ENCODE data around the gene SLC2A3. TPM values are rescaled to one million over a fixed set of nuclear protein-coding genes. Genes with fewer than 3 reads are reported as not detected.
"Not testable (repeated sequence)": the region's sequence is repeated elsewhere in the genome, so short reads cannot be mapped to it uniquely, and the experiment has no call there.

SLC2A3 gene
- polyA plus RNA-seq (2013, experiment 1 of 2): 103 TPM
- polyA plus RNA-seq (2013, experiment 2 of 2): 104 TPM

- no peak within 1 kb of the TSS for H3K23ac ChIP-seq (ENCODE audit: low read depth, low read length, poor library complexity)
- no peak within 1 kb of the TSS for H4K8ac ChIP-seq (ENCODE audit: low read depth, low read length)
- H3K27me3 ChIP-seq (ENCODE audit: control insufficient read depth in 3 of 3, insufficient read depth in 3 of 3, low read depth in 1 of 3, low read length in 3 of 3): no peaks in the 10 kb centered on the region
- H3K4me3 ChIP-seq (ENCODE audit: low read length in 2 of 2): peak within 1 kb of the TSS; percentile 69 to 83
- peaks cover 2 to 12% of the 10 kb centered on the region in 2 donors for H3K4me1 ChIP-seq (ENCODE audit: control insufficient read depth in 2 of 2, insufficient read depth in 1 of 2, low read depth in 1 of 2, low read length in 2 of 2)
- H2BK5ac ChIP-seq (ENCODE audit: low read length): no peak within 1 kb of the TSS
- H2BK15ac ChIP-seq (ENCODE audit: low read length): no peak within 1 kb of the TSS
- no peak within 1 kb of the TSS for H3K18ac ChIP-seq (ENCODE audit: low read length)
- no peak within 1 kb of the TSS for H2BK12ac ChIP-seq (ENCODE audit: low read length)
- H2BK120ac ChIP-seq (ENCODE audit: low read depth, low read length): no peak within 1 kb of the TSS
- H3K4me2 ChIP-seq (ENCODE audit: insufficient read depth, low read length, poor library complexity, severe bottlenecking): peak within 1 kb of the TSS; percentile 78
- H3K9me3 ChIP-seq (replicated peaks in 1 of 2; ENCODE audit: control insufficient read depth in 2 of 2, insufficient read depth in 1 of 2, low read depth in 1 of 2, low read length in 2 of 2): no peaks in the 10 kb centered on the region
- no peak within 1 kb of the TSS for H3K9ac ChIP-seq (ENCODE audit: low read depth, low read length, poor library complexity)
- peak within 1 kb of the TSS; percentile 35 for H3K27ac ChIP-seq (replicated peaks; ENCODE audit: low read length)
- DNase-seq (ENCODE audit: low spot score): peak; percentile 59
- H3K4ac ChIP-seq (ENCODE audit: low read length): no peak within 1 kb of the TSS
- H4K91ac ChIP-seq (ENCODE audit: low read depth, low read length, poor library complexity): no peak within 1 kb of the TSS
- WGBS, 2 donors (ENCODE audit: extremely low coverage in 2 of 2, insufficient read length in 2 of 2, insufficient replicate concordance in 1 of 2): no CpG with 5 or more reads among the region's 15 CpGs
- H3K79me1 ChIP-seq (ENCODE audit: low read depth, low read length): peaks cover 3% of the 10 kb centered on the region
- H3K36me3 ChIP-seq (replicated peaks in 1 of 2; ENCODE audit: control insufficient read depth in 2 of 2, insufficient read depth in 2 of 2, low read length in 2 of 2): peaks cover 11 to 38% of the 10 kb centered on the region in 2 donors
- no peak within 1 kb of the TSS for H3K14ac ChIP-seq (ENCODE audit: low read length)
- H2AFZ ChIP-seq (ENCODE audit: low read length): peak within 1 kb of the TSS; percentile 1
- no peak within 1 kb of the TSS for H2AK5ac ChIP-seq (ENCODE audit: low read depth, low read length)
These were observed at the start of gene SLC2A3 for GRCh38 chr12:7935590-7936581. TSS of gene SLC2A3 (minus strand) at chr12:7936187. CDS start at chr12:7936034, 153 bp downstream.

- DNase-seq (ENCODE audit: low spot score): no peak
- H3K14ac ChIP-seq (ENCODE audit: low read length): no peak overlapping the region
- H3K27me3 ChIP-seq (ENCODE audit: control insufficient read depth in 3 of 3, insufficient read depth in 3 of 3, low read depth in 1 of 3, low read length in 3 of 3): no peaks in the 10 kb centered on the region
- no peaks in the 10 kb centered on the region for H3K79me1 ChIP-seq (ENCODE audit: low read depth, low read length)
- H3K4me3 ChIP-seq (ENCODE audit: low read length in 2 of 2): no peak overlapping the region
- H2BK5ac ChIP-seq (ENCODE audit: low read length): no peak overlapping the region
- no peak overlapping the region for H3K9ac ChIP-seq (ENCODE audit: low read depth, low read length, poor library complexity)
- H2BK12ac ChIP-seq (ENCODE audit: low read length): no peak overlapping the region
- H3K4me2 ChIP-seq (ENCODE audit: insufficient read depth, low read length, poor library complexity, severe bottlenecking): no peak overlapping the region
- H2BK15ac ChIP-seq (ENCODE audit: low read length): peak overlapping the region; percentile 37
- H2AK5ac ChIP-seq (ENCODE audit: low read depth, low read length): no peak overlapping the region
- H2AFZ ChIP-seq (ENCODE audit: low read length): no peak overlapping the region
- no peaks in the 10 kb centered on the region for H3K9me3 ChIP-seq (replicated peaks in 1 of 2; ENCODE audit: control insufficient read depth in 2 of 2, insufficient read depth in 1 of 2, low read depth in 1 of 2, low read length in 2 of 2)
- WGBS, 2 donors (ENCODE audit: extremely low coverage in 2 of 2, insufficient read length in 2 of 2, insufficient replicate concordance in 1 of 2): no CpG with 5 or more reads among the region's 5 CpGs
- no peak overlapping the region for H4K8ac ChIP-seq (ENCODE audit: low read depth, low read length)
- H3K4ac ChIP-seq (ENCODE audit: low read length): no peak overlapping the region
- H3K18ac ChIP-seq (ENCODE audit: low read length): no peak overlapping the region
- H4K91ac ChIP-seq (ENCODE audit: low read depth, low read length, poor library complexity): no peak overlapping the region
- H3K4me1 ChIP-seq (ENCODE audit: control insufficient read depth in 2 of 2, insufficient read depth in 1 of 2, low read depth in 1 of 2, low read length in 2 of 2): no peaks in the 10 kb centered on the region
- no peaks in the 10 kb centered on the region for H3K36me3 ChIP-seq (replicated peaks in 1 of 2; ENCODE audit: control insufficient read depth in 2 of 2, insufficient read depth in 2 of 2, low read length in 2 of 2)
- H3K27ac ChIP-seq (replicated peaks; ENCODE audit: low read length): no peak overlapping the region
- no peak overlapping the region for H2BK120ac ChIP-seq (ENCODE audit: low read depth, low read length)
- no peak overlapping the region for H3K23ac ChIP-seq (ENCODE audit: low read depth, low read length, poor library complexity)
These were observed 48.9 kb upstream of the SLC2A3 start for GRCh38 chr12:7984900-7985299.

- H3K4me1 ChIP-seq (ENCODE audit: control insufficient read depth in 2 of 2, insufficient read depth in 1 of 2, low read depth in 1 of 2, low read length in 2 of 2); DNase-seq (ENCODE audit: low spot score); H3K4me3 ChIP-seq (ENCODE audit: low read length in 2 of 2): not testable (repeated sequence)
These were observed 47.5 kb upstream of the SLC2A3 start for GRCh38 chr12:7983460-7983859.

GRCh38 chr12:7983019-7983418 lies 47.0 kb upstream of the SLC2A3 start:
- not testable (repeated sequence) for H2BK15ac ChIP-seq (ENCODE audit: low read length); H3K14ac ChIP-seq (ENCODE audit: low read length); H3K27ac ChIP-seq (replicated peaks; ENCODE audit: low read length); H2AK5ac ChIP-seq (ENCODE audit: low read depth, low read length); H2AFZ ChIP-seq (ENCODE audit: low read length); DNase-seq (ENCODE audit: low spot score); H2BK5ac ChIP-seq (ENCODE audit: low read length); H3K27me3 ChIP-seq (ENCODE audit: control insufficient read depth in 3 of 3, insufficient read depth in 3 of 3, low read depth in 1 of 3, low read length in 3 of 3); H3K4me1 ChIP-seq (ENCODE audit: control insufficient read depth in 2 of 2, insufficient read depth in 1 of 2, low read depth in 1 of 2, low read length in 2 of 2); H3K4ac ChIP-seq (ENCODE audit: low read length); H3K9me3 ChIP-seq (replicated peaks in 1 of 2; ENCODE audit: control insufficient read depth in 2 of 2, insufficient read depth in 1 of 2, low read depth in 1 of 2, low read length in 2 of 2); H2BK12ac ChIP-seq (ENCODE audit: low read length); H3K79me1 ChIP-seq (ENCODE audit: low read depth, low read length); H3K23ac ChIP-seq (ENCODE audit: low read depth, low read length, poor library complexity); H2BK120ac ChIP-seq (ENCODE audit: low read depth, low read length); H3K4me3 ChIP-seq (ENCODE audit: low read length in 2 of 2); H3K4me2 ChIP-seq (ENCODE audit: insufficient read depth, low read length, poor library complexity, severe bottlenecking); H3K36me3 ChIP-seq (replicated peaks in 1 of 2; ENCODE audit: control insufficient read depth in 2 of 2, insufficient read depth in 2 of 2, low read length in 2 of 2); H3K18ac ChIP-seq (ENCODE audit: low read length); H3K9ac ChIP-seq (ENCODE audit: low read depth, low read length, poor library complexity); H4K91ac ChIP-seq (ENCODE audit: low read depth, low read length, poor library complexity); H4K8ac ChIP-seq (ENCODE audit: low read depth, low read length)
- no CpG with 5 or more reads among the region's 11 CpGs for WGBS, 2 donors (ENCODE audit: extremely low coverage in 2 of 2, insufficient read length in 2 of 2, insufficient replicate concordance in 1 of 2)

More at GRCh38 chr12:7983460-7983859, 47.5 kb upstream of the SLC2A3 start:
- H3K9ac ChIP-seq (ENCODE audit: low read depth, low read length, poor library complexity); H3K18ac ChIP-seq (ENCODE audit: low read length); H2BK15ac ChIP-seq (ENCODE audit: low read length); H4K91ac ChIP-seq (ENCODE audit: low read depth, low read length, poor library complexity); H4K8ac ChIP-seq (ENCODE audit: low read depth, low read length); H3K4ac ChIP-seq (ENCODE audit: low read length); H3K4me2 ChIP-seq (ENCODE audit: insufficient read depth, low read length, poor library complexity, severe bottlenecking); H3K27ac ChIP-seq (replicated peaks; ENCODE audit: low read length); H2AK5ac ChIP-seq (ENCODE audit: low read depth, low read length); H3K9me3 ChIP-seq (replicated peaks in 1 of 2; ENCODE audit: control insufficient read depth in 2 of 2, insufficient read depth in 1 of 2, low read depth in 1 of 2, low read length in 2 of 2); H3K14ac ChIP-seq (ENCODE audit: low read length); H3K36me3 ChIP-seq (replicated peaks in 1 of 2; ENCODE audit: control insufficient read depth in 2 of 2, insufficient read depth in 2 of 2, low read length in 2 of 2); H3K23ac ChIP-seq (ENCODE audit: low read depth, low read length, poor library complexity); H2BK120ac ChIP-seq (ENCODE audit: low read depth, low read length); H3K27me3 ChIP-seq (ENCODE audit: control insufficient read depth in 3 of 3, insufficient read depth in 3 of 3, low read depth in 1 of 3, low read length in 3 of 3); H2BK5ac ChIP-seq (ENCODE audit: low read length); H2AFZ ChIP-seq (ENCODE audit: low read length); H2BK12ac ChIP-seq (ENCODE audit: low read length); H3K79me1 ChIP-seq (ENCODE audit: low read depth, low read length): not testable (repeated sequence)
- WGBS, 2 donors (ENCODE audit: extremely low coverage in 2 of 2, insufficient read length in 2 of 2, insufficient replicate concordance in 1 of 2): no CpG with 5 or more reads among the region's 1 CpG
